NCI-H1092 (cell line): ENCODE results near the gene FARP1.

Experiments
- DNase-seq: peaks from one replicate; lab custom pipeline; 2025; lab: John Stamatoyannopoulos, UW

Gene FARP1

GRCh38 chr13:98503175-98504028 lies 360.5 kb downstream of the FARP1 start:
- no peak for DNase-seq

- no peak for DNase-seq
Observed at GRCh38 chr13:98504029-98504351, 361.1 kb downstream of the FARP1 start.

GRCh38 chr13:98504371-98504963 lies 361.6 kb downstream of the FARP1 start:
- DNase-seq, result no peak
